ENCODE results near the gene SURF1.

DNA sequence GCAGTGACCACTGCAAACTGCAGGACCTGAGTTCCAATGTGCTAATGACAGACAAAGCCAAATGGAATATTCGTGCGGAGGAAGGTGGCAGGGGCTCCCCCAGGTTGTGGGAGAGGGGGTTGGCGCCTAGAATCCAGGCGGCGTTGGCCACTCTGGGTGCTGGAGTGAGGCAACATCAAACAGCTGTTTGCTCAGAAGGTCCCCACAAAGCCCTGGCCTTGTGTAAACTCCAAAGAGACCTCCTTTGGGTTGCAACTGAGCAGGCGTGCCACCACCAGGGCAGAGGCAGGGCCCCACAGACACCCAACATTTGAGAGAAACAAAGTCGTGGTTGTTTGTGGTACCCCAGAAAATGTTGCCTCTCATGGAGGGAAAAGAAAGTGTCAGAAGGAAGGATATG lies 34.4 kb upstream of the SURF1 start:
- TF ChIP-seq, protein P1, sequence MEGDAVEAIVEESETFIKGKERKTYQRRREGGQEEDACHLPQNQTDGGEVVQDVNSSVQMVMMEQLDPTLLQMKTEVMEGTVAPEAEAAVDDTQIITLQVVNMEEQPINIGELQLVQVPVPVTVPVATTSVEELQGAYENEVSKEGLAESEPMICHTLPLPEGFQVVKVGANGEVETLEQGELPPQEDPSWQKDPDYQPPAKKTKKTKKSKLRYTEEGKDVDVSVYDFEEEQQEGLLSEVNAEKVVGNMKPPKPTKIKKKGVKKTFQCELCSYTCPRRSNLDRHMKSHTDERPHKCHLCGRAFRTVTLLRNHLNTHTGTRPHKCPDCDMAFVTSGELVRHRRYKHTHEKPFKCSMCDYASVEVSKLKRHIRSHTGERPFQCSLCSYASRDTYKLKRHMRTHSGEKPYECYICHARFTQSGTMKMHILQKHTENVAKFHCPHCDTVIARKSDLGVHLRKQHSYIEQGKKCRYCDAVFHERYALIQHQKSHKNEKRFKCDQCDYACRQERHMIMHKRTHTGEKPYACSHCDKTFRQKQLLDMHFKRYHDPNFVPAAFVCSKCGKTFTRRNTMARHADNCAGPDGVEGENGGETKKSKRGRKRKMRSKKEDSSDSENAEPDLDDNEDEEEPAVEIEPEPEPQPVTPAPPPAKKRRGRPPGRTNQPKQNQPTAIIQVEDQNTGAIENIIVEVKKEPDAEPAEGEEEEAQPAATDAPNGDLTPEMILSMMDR (conservative IDR thresholded peaks at IDR 0.05 in 1 of 2, IDR thresholded peaks at IDR 0.05 in 1 of 2; ENCODE audit: extremely low read depth in 1 of 2, insufficient read depth in 1 of 2, low read depth in 1 of 2, low read length in 2 of 2), result no peak
- TF ChIP-seq EZH2 (IDR thresholded peaks at IDR 0.05; ENCODE audit: borderline replicate concordance, low read length), result no peak
